ENCODE measurements around the gene TTC27.

Gene TTC27

DNA sequence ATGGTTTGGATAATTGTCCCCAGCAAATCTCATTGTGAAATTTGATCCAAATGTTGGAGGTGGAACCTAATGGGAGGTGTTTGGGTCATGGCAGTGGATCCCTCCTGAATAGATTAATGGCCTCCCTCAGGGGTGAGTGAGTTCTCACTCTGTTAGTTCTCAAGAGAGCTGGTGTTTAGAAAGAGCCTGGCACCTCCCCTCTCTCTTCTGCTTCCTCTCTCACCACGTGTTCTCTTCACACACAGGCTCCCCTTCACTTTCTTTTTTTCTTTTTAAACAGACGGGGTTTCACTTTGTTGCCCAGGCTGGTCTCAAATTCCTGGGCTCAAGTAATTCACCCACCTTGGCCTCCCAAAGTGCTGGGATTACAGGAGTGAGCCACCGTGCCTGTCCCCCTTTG is 207.3 kb downstream of the TTC27 start:
- intact Hi-C loops (cut with DNase I; ENCODE audit: low total_unique reads): no loop called here
- peaks cover 0 to 4% (median 0%) of the 10 kb centered on the region in 3 donors for H3K9me3 ChIP-seq
- H3K4me1 ChIP-seq: no peaks in the 10 kb centered on the region
- no peaks in the 10 kb centered on the region for H3K36me3 ChIP-seq
- H3K4me3 ChIP-seq: no peak overlapping the region
- TF ChIP-seq CTCF (IDR thresholded peaks at IDR 0.05): no peak
- no peaks in the 10 kb centered on the region for H3K27me3 ChIP-seq
- no peak for DNase-seq
- no peak overlapping the region for H3K27ac ChIP-seq

DNA sequence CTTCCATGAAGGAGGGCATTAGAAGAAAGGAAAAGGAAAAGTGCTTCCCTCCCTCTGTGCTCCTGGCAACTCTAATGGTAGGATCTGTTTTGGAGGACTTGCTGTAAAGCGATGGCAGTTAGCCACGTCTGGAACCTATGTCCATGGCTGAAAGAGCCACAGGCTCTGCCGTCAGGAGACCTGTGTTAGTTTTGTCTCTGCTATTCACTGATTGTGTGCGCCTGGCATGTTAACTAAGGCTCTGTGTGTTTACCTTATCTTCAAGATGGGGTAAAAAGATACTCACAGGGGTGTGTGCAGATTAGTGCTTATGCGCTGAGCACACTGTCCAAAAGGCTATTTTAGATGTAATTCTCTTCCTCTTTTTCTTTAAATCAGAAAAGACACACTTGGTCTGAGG is 209.1 kb downstream of the TTC27 start:
- H3K36me3 ChIP-seq: no peaks in the 10 kb centered on the region
- peaks cover 0 to 1% (median 0%) of the 10 kb centered on the region in 4 donors for H3K4me1 ChIP-seq
- TF ChIP-seq CTCF (IDR thresholded peaks at IDR 0.05): no peak
- no peak for DNase-seq
- no peak overlapping the region for H3K4me3 ChIP-seq
- H3K27ac ChIP-seq: no peak overlapping the region
- H3K9me3 ChIP-seq: no peaks in the 10 kb centered on the region
- H3K27me3 ChIP-seq: no peaks in the 10 kb centered on the region
- intact Hi-C loops (cut with DNase I; ENCODE audit: low total_unique reads): no loop called here

GRCh38 chr2:32838418-32838817 is 210.6 kb downstream of the TTC27 start:
- no peaks in the 10 kb centered on the region for H3K9me3 ChIP-seq
- intact Hi-C loops (cut with DNase I; ENCODE audit: low total_unique reads): no loop called here
- no peak for TF ChIP-seq CTCF (IDR thresholded peaks at IDR 0.05)
- no peaks in the 10 kb centered on the region for H3K27me3 ChIP-seq
- no peak for DNase-seq
- no peak overlapping the region for H3K27ac ChIP-seq
- H3K4me1 ChIP-seq: peaks cover 0 to 5% (median 0%) of the 10 kb centered on the region in 4 donors
- no peaks in the 10 kb centered on the region for H3K36me3 ChIP-seq
- no peak overlapping the region for H3K4me3 ChIP-seq

DNA sequence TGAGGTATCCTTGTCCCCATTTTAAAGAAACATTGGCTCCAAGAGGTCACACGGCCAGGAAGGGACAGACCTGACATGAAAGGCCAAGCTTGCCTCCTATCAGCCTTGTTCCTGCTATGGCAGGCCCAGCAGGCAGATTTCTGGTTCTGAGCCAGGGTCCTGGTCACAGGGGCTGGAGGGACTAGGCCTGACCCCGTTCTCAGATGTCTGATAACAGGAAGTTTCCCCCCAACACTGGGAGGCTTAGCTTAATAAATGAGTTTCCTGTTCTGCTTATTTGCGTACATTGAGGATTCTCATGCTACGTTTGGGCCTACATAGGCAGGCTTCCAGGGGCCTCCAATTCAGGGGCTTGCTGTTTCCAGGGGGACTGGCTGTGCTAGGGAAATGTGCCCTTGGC is 211.1 kb downstream of the TTC27 start:
- TF ChIP-seq CTCF (IDR thresholded peaks at IDR 0.05): no peak
- Histone ChIP-seq H3K36me3 (no peaks in the 10 kb centered on the region), H3K4me3 (no peak overlapping the region), H3K4me1 (peaks cover 0 to 5% (median 0%) of the 10 kb centered on the region in 4 donors), H3K27me3 (no peaks in the 10 kb centered on the region), H3K9me3 (no peaks in the 10 kb centered on the region), H3K27ac (no peak overlapping the region)
- intact Hi-C loops (cut with DNase I; ENCODE audit: low total_unique reads): no loop called here
- no peak for DNase-seq

GRCh38 chr2:32841931-32842898 is 214.4 kb downstream of the TTC27 start:
- H3K36me3 ChIP-seq: no peaks in the 10 kb centered on the region
- no peak for TF ChIP-seq CTCF (IDR thresholded peaks at IDR 0.05)
- DNase-seq: no peak
- no peaks in the 10 kb centered on the region for H3K27me3 ChIP-seq
- H3K9me3 ChIP-seq: no peaks in the 10 kb centered on the region
- intact Hi-C loops (cut with DNase I; ENCODE audit: low total_unique reads): no loop called here
- peaks cover 0 to 5% (median 0%) of the 10 kb centered on the region in 4 donors for H3K4me1 ChIP-seq
- H3K4me3 ChIP-seq: no peak overlapping the region
- no peak overlapping the region for H3K27ac ChIP-seq

Data from tibial artery (tissue), 4 donors.